Stimulated activated CD4-positive, alpha-beta T cell treated with anti-CD3 and anti-CD28 coated beads, Interleukin-4, amount 100 ng/mL, for 24 hours (primary cell): ENCODE measurements around the gene CLEC10A.
"Not testable (repeated sequence)": the region's sequence is repeated elsewhere in the genome, so short reads cannot be mapped to it uniquely, and the experiment has no call there.

Experiments used
- DNase-seq: peaks from one replicate; pipeline ENCODE4 v3.0.0-alpha.2; 2020

Gene CLEC10A, protein sequence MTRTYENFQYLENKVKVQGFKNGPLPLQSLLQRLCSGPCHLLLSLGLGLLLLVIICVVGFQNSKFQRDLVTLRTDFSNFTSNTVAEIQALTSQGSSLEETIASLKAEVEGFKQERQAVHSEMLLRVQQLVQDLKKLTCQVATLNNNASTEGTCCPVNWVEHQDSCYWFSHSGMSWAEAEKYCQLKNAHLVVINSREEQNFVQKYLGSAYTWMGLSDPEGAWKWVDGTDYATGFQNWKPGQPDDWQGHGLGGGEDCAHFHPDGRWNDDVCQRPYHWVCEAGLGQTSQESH

DNA sequence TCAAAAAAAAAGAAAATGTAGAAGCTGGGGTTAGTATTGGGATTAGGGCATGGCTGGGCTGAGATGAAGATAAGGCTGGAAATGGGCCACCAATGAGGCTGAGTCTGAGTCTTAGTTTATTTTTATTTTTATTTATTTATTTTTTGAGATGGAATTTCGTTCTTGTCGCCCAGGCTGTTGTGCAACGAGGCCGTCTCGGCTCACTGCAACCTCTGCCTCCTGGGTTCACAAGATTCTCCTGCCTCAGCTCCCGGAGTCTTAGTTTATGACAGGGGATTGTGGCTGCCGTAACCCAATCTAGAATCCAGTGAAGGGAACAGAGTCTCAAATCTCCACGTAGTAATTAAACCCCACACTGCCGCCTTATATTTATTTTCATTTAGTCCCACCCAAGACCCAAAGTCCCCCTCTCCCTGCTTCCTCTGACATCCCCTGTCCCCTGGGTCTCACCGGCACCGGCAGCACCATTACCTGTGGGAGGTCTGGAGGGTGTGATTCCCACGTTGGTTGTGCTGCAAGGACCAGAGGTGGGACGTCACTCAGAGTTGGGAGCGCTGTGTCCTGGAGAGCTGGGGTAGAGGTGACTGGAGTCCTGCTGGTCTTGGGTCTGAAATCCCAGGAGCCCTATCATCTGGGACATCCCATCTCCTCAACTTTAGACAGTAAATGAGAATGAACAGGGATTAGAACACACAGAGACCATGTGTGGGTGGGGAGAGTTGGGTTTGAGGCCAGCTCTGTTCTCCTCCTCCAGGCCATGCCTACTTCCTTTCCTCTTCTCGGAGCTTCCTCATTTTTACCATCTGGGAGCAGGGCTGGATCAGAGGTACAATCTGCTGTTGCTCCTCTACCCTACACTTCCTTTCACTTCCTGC lies at the start of gene CLEC10A:
Gene CLEC10A (minus strand): TSS at position 671 of the 875 bp plus-strand sequence. CDS start 1,439 bp downstream, outside the sequence.
- DNase-seq = no peak

GRCh38 chr17:7129311-7129710 lies 49.3 kb upstream of the CLEC10A start:
- DNase-seq = no peak

GRCh38 chr17:7128160-7128559 lies 48.1 kb upstream of the CLEC10A start:
- DNase-seq = no peak

GRCh38 chr17:7127501-7127900 lies 47.5 kb upstream of the CLEC10A start:
- not testable (repeated sequence) for DNase-seq

GRCh38 chr17:7126386-7126785 lies 46.3 kb upstream of the CLEC10A start:
- not testable (repeated sequence) for DNase-seq

DNA sequence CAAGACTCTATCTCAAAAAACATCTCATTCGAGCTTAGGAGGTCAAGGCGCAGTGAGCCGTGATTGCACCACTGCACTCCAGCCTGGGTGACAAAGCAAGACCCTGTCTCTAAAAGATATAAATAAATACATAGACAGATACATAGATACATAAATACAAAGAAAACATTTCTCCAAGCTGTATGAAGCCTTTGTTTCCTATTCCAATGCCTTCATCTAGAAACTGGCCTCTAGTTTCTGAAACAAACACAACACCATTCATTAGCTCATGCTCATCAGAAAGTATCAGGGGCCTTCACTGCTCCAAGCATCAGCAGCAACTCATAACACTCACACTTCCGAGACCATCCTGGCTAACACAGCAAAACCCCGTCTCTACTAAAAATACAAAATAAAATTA lies 44.9 kb upstream of the CLEC10A start:
- DNase-seq = no peak

GRCh38 chr17:7123844-7124243 lies 43.8 kb upstream of the CLEC10A start:
- no peak for DNase-seq

GRCh38 chr17:7122381-7122780 lies 42.3 kb upstream of the CLEC10A start:
- DNase-seq = no peak

DNA sequence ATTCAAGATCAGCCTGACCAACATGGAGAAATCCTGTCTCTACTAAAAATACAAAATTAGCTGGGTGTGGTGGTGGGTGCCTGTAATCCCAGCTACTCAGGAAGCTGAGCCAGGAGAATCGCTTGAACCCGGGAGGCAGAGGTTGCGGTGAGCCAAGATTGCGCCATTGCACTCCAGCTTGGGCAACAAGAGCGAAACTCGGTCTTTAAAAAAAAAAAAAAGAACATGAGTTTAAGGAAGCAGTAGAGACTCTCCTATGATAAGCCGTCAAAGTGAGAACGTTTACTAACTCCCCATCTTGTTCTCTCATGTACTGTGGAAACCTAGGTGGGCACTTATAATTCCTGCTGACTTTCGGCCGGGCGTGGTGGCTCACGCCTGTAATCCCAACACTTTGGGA lies 40.6 kb upstream of the CLEC10A start:
- not testable (repeated sequence) for DNase-seq

DNA sequence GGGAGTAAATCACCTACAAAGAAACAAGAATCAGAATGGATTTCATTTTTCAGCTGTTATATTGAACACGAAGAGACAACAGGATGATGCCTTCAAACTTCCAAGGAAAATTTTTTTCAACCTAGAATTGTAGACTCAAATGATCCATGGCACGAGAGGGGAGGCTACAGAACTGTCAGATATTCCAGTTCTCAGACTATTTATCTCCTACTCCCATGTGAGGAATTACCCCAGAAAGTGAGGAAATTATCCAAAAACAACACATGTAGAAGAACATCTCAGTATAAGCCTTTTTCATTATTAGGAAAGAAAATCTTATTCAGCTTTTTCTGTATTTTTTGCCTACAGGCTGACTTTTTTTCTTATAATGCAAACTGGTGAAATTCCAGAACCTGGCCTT lies 40.1 kb upstream of the CLEC10A start:
- no peak for DNase-seq

- no peak for DNase-seq
Measured at GRCh38 chr17:7119314-7119713, 39.3 kb upstream of the CLEC10A start.

DNA sequence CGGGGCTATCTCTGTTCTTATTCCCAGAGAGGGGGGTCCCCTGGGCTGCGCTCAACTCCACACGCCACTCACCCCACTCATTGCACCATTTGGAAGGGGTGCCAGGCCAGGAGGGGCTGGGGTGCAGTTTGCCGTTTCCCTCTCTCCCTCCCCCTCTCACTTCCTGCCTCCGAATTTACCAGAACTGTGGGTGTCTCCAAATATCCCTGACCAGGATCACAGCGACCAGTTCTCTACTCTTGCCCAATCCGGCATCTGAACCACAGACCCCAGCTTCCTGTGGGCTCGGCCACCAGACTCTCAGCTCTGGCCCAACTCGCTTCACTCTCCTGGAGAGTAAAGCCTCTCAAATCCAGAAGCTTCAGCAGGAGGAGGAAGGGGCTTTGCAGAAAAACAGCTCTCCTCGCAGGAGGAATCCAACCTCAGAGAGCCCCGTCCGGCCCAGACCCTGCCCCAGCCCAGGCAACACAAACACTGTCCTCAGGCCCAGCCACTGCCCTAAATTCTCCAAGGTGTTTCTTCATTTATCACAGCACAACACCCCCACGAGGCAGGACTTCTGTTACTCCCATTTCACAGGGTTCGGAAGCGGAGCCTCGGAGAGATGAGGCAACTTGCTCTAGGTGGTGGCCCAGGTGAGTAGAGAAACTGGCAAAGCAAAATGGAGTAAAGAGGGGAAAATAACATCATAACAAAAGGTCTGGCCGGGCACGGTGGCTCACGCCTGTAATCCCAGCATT lies 35.0 kb upstream of the CLEC10A start:
- no peak for DNase-seq

DNA sequence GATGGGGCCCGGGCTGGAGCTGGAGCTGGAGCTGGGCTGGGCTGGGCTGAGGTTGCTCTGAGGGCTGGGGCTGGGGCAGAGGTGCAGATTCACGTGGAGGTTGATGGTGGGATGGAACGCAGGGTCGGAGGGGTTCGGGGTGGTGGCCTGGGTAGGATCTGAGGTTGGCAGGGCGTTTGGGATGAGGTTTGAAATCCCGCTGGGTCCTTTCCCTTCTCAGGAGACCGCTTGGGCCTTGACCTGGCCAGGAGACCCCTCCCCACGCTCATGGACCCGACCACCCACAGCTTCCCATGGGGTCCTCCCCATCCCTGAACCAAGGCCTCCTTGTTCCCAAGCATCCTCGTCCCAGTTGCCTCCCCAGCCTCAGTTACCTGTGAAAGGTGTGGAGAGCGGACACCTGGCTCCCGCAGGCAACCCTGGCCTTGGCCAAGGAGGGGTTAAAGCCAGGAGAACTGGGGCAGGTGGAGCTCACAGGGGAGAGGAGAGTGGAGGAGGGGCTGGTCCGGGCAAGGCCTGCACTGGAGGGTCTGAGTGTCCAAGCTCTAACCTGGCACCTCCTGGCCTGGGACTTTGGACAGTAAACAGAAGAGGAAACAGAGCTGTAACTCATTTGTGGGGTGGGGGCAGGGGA lies 34.3 kb upstream of the CLEC10A start, which contains the start of gene ASGR2:
Gene ASGR2 (minus strand): TSS at position 582 of the 634 bp plus-strand sequence. CDS start 582 bp downstream, outside the sequence.
- no peak for DNase-seq

- no peak for DNase-seq
Measured at GRCh38 chr17:7113273-7114071, 33.4 kb upstream of the CLEC10A start.

GRCh38 chr17:7112510-7113108 lies 32.6 kb upstream of the CLEC10A start:
- no peak for DNase-seq

GRCh38 chr17:7111784-7112509 lies 31.9 kb upstream of the CLEC10A start:
- DNase-seq = no peak

DNA sequence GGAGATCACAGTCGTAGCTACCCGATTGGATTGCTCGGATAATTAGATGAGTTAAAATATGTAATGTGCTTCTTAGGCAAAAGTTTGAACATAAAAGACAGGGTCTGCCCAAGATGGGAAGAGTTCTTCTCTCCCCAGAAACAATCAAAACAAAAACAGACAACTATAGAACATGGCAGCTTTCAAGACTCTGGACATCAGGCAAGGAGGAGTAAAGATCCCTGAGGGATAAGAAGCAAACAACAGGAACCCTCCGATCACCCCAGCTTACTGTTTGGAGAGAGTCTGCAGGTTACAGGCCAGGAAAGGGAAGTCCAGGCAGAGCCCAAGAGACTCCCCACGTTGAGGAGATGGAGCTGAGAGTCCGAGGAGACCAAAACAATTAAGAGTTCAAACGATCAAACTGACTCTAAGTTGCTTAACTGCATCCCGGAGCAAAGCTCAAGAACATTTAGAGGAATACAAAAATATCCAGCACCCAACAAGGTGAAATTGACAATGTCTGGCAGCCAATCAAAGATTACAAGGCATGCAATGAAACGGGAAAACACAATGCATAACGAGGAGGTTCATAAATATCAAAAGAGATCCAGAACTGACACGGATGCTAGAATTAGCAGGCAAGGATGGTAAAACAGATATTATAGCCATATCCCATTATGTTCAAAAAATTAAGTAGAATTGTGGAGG lies 30.7 kb upstream of the CLEC10A start:
- no peak for DNase-seq

- no peak for DNase-seq
Measured at GRCh38 chr17:7109461-7110322, 29.6 kb upstream of the CLEC10A start.

DNA sequence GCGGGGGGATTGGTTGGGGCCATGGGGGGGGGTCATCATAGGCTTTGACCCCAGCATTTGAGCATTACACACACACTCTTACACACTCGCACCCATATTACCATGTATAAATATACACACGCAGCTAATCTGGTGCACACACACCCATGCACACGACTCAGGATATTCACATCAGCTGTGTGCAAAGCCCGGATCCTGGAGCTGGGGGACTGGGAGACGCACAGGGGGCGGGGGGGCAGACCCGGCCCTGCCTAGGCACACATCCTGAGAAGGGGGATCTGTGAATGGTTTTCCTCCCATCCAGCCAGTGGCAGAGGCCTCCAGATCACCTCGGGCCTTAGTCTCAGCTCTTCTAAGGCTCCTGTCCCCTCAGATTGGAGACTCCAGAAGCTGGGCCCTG lies 28.9 kb upstream of the CLEC10A start:
- DNase-seq = no peak
